IMR-90 (cell line): Measurements from ENCODE around the gene KIAA0232. TPM values are rescaled to one million over a fixed set of nuclear protein-coding genes. Genes with fewer than 3 reads are reported as not detected.

Source experiments
- ATAC-seq: fragments of 200-7000 bp; cut with Tn5 transposase; 2 replicates; pipeline ENCODE4 v1.9.1; 2020; ENCODE audit warnings: low read depth, mild to moderate bottlenecking, moderate library complexity
- BruUV-seq: library from RNA; stranded (reverse); fragments of 400-500 nt; replicated peaks from 2 replicates; lab custom pipeline; 2021; lab: Mats Ljungman, UMichigan
- CTCF ChIA-PET: fragments of 300-600 bp; formaldehyde crosslinking; extraction: SDS; loops from one replicate; lab custom pipeline; 2021; ENCODE audit warnings: antibody characterized with exemption; lab: Yijun Ruan, JAX
- POLR2A ChIA-PET: fragments of 300-600 bp; sonication (Branson Sonifier 250); formaldehyde crosslinking; loops from one replicate; lab custom pipeline; 2022; ENCODE audit warnings: antibody characterized with exemption; ENCODE audit not compliant: unreplicated experiment; lab: Charles Lee
- DNase-seq: peaks from one replicate; pipeline ENCODE4 v3.0.0; 2013
- H2AFZ ChIP-seq: replicated peaks from 2 replicates; pipeline ENCODE3; 2013; ENCODE audit warnings: low read length, mild to moderate bottlenecking; ENCODE audit not compliant: poor library complexity
- H2AK5ac ChIP-seq: 2 replicates; pipeline ENCODE4 v1.6.1; 2013; ENCODE audit warnings: low read depth, low read length, inconsistent platforms
- H2AK9ac ChIP-seq: replicated peaks from 2 replicates; pipeline ENCODE3; 2013; ENCODE audit warnings: mild to moderate bottlenecking, low read depth, low read length, moderate library complexity; ENCODE audit not compliant: poor library complexity
- H2BK120ac ChIP-seq: 2 replicates; pipeline ENCODE4 v1.6.1; 2013; ENCODE audit warnings: low read depth, low read length, inconsistent platforms
- H2BK15ac ChIP-seq: 3 replicates; pipeline ENCODE4 v1.6.1; 2013; ENCODE audit warnings: low read depth, low read length, inconsistent platforms
- H2BK20ac ChIP-seq: 2 replicates; pipeline ENCODE4 v1.6.1; 2013; ENCODE audit warnings: low read depth, mild to moderate bottlenecking, inconsistent platforms, low read length, moderate library complexity
- H2BK5ac ChIP-seq: 2 replicates; pipeline ENCODE4 v1.6.1; 2013; ENCODE audit warnings: mild to moderate bottlenecking, low read depth, low read length, inconsistent platforms; ENCODE audit not compliant: poor library complexity, severe bottlenecking
- H3K14ac ChIP-seq: replicated peaks from 2 replicates; pipeline ENCODE4 v1.6.1; 2013; ENCODE audit warnings: low read depth, low read length, inconsistent platforms
- H3K18ac ChIP-seq: 2 replicates; pipeline ENCODE4 v1.6.1; 2013; ENCODE audit warnings: low read depth, low read length, control low read depth
- H3K23ac ChIP-seq: 2 replicates; pipeline ENCODE4 v1.6.1; 2013; ENCODE audit warnings: low read depth, low read length, inconsistent platforms
- H3K27ac ChIP-seq: 2 replicates; pipeline ENCODE4 v1.5.1; 2013; ENCODE audit warnings: mild to moderate bottlenecking, control low read depth, low read length; ENCODE audit not compliant: insufficient read depth
- H3K27me3 ChIP-seq: 2 replicates; pipeline ENCODE4 v1.6.1; 2013; ENCODE audit warnings: low read length; ENCODE audit not compliant: control insufficient read depth, insufficient read depth
- H3K36me3 ChIP-seq: 2 replicates; pipeline ENCODE4 v1.6.1; 2013; ENCODE audit warnings: low read length, mixed read lengths; ENCODE audit not compliant: control insufficient read depth, insufficient read depth
- H3K4ac ChIP-seq: 2 replicates; pipeline ENCODE4 v1.6.1; 2013; ENCODE audit warnings: low read depth, low read length, inconsistent platforms
- H3K4me1 ChIP-seq: 2 replicates; pipeline ENCODE4 v1.6.1; 2013; ENCODE audit warnings: low read length, mixed read lengths; ENCODE audit not compliant: control insufficient read depth, insufficient read depth
- H3K4me2 ChIP-seq: 2 replicates; pipeline ENCODE4 v1.6.1; 2013; ENCODE audit warnings: low read depth, mild to moderate bottlenecking, control low read depth, low read length, moderate library complexity
- H3K4me3 ChIP-seq: 2 replicates; pipeline ENCODE4 v1.5.1; 2013; ENCODE audit warnings: low read depth, mild to moderate bottlenecking, control low read depth, low read length, moderate library complexity; ENCODE audit not compliant: insufficient read depth
- H3K56ac ChIP-seq: 2 replicates; pipeline ENCODE4 v1.6.1; 2013; ENCODE audit warnings: low read length, inconsistent platforms; ENCODE audit not compliant: insufficient read depth; ENCODE audit errors: extremely low read depth
- H3K79me1 ChIP-seq, 2 experiments: 2 replicates each; pipeline ENCODE4 v1.6.1; 2013; ENCODE audit warnings: low read length in 2 of 2, inconsistent platforms in 1 of 2, low read depth in 1 of 2
- H3K9ac ChIP-seq: 2 replicates; pipeline ENCODE4 v1.6.1; 2013; ENCODE audit warnings: low read depth, low read length, control low read depth
- H3K9me1 ChIP-seq: 2 replicates; pipeline ENCODE4 v1.6.1; 2013; ENCODE audit warnings: low read length, inconsistent platforms; ENCODE audit not compliant: insufficient read depth
- H3K9me3 ChIP-seq: 2 replicates; pipeline ENCODE4 v1.6.1; 2013; ENCODE audit warnings: low read length; ENCODE audit not compliant: control insufficient read depth, insufficient read depth
- H4K20me1 ChIP-seq: 2 replicates; pipeline ENCODE4 v1.6.1; 2013; ENCODE audit warnings: low read length, inconsistent platforms; ENCODE audit not compliant: insufficient read depth
- H4K5ac ChIP-seq: 2 replicates; pipeline ENCODE4 v1.6.1; 2013; ENCODE audit warnings: mild to moderate bottlenecking, low read depth, low read length, control low read depth
- H4K8ac ChIP-seq, 2 experiments: 2 replicates each; pipeline ENCODE4 v1.6.1; 2013; ENCODE audit warnings: low read depth in 2 of 2, low read length in 2 of 2, control low read depth in 1 of 2, inconsistent platforms in 1 of 2
- H4K91ac ChIP-seq: 2 replicates; pipeline ENCODE4 v1.6.1; 2013; ENCODE audit warnings: low read depth, low read length, inconsistent platforms; ENCODE audit not compliant: insufficient read depth
- BHLHE40 ChIP-seq: fragments of 150-350 bp; IDR thresholded peaks from 2 replicates; pipeline ENCODE4 v1.6.1; 2016; ENCODE audit warnings: mild to moderate bottlenecking, low read depth, low read length
- CEBPB ChIP-seq: IDR thresholded peaks from 2 replicates; pipeline ENCODE4 v1.6.1; 2012; ENCODE audit warnings: low read depth, low read length, improper control_type of control experiment
- CHD1 ChIP-seq: IDR thresholded peaks from 2 replicates; pipeline ENCODE4 v1.6.1; 2012; ENCODE audit warnings: low read depth, low read length, improper control_type of control experiment
- ELK1 ChIP-seq: fragments of 150-350 bp; IDR thresholded peaks from 2 replicates; pipeline ENCODE4 v1.6.1; 2016; ENCODE audit warnings: low read depth, mild to moderate bottlenecking, low read length, moderate library complexity, borderline replicate concordance
- FOS ChIP-seq: fragments of 150-350 bp; IDR thresholded peaks from 2 replicates; pipeline ENCODE4 v1.6.1; 2016; ENCODE audit warnings: low read depth, low read length
- MAFK ChIP-seq: IDR thresholded peaks from 2 replicates; pipeline ENCODE4 v1.6.1; 2012; ENCODE audit warnings: low read depth, low read length, improper control_type of control experiment
- MAZ ChIP-seq: IDR thresholded peaks from 2 replicates; pipeline ENCODE4 v1.6.1; 2012; ENCODE audit warnings: low read depth, mild to moderate bottlenecking, low read length, improper control_type of control experiment, moderate library complexity, borderline replicate concordance
- MXI1 ChIP-seq: IDR thresholded peaks from 2 replicates; pipeline ENCODE4 v1.6.1; 2012; ENCODE audit warnings: low read depth, mild to moderate bottlenecking, low read length, moderate library complexity, borderline replicate concordance
- NFE2L2 ChIP-seq: fragments of 150-350 bp; IDR thresholded peaks from 2 replicates; pipeline ENCODE4 v1.6.1; 2016; ENCODE audit warnings: low read depth, mild to moderate bottlenecking, low read length
- POLR2A ChIP-seq: IDR thresholded peaks from 2 replicates; pipeline ENCODE4 v1.6.1; 2012; ENCODE audit warnings: mild to moderate bottlenecking, low read depth, low read length
- RAD21 ChIP-seq: IDR thresholded peaks from 2 replicates; pipeline ENCODE4 v1.6.1; 2012; ENCODE audit warnings: low read length, improper control_type of control experiment
- RCOR1 ChIP-seq: IDR thresholded peaks from 2 replicates; pipeline ENCODE4 v1.6.1; 2012; ENCODE audit warnings: mild to moderate bottlenecking, low read length, improper control_type of control experiment; ENCODE audit not compliant: insufficient replicate concordance
- RFX5 ChIP-seq: IDR thresholded peaks from 2 replicates; pipeline ENCODE4 v1.8.0; 2012; ENCODE audit warnings: low read depth, mild to moderate bottlenecking, low read length, moderate library complexity
- SMC3 ChIP-seq: fragments of 150-350 bp; IDR thresholded peaks from 2 replicates; pipeline ENCODE4 v1.6.1; 2016; ENCODE audit warnings: low read depth, mild to moderate bottlenecking, antibody characterized with exemption, low read length, moderate library complexity
- WGBS, 2 experiments: methylation state at CpG; one replicate each; pipeline versions ENCODE4 v1.1.5 to v1.1.7; 2013; ENCODE audit warnings: missing lambda C conversion rate in 2 of 2; ENCODE audit not compliant: insufficient read length in 1 of 2; ENCODE audit errors: extremely low coverage in 2 of 2; 5-methylcytosine and 5-hydroxymethylcytosine counted together
- dilution Hi-C: fragments of 300-500 bp; cut with HindIII; formaldehyde crosslinking; loops from one replicate; pipeline ENCODE4 v1.14.3; 2018; ENCODE audit warnings: low sequenced_read_pairs; ENCODE audit not compliant: unreplicated experiment
- in situ Hi-C: fragments of 300-500 bp; cut with MboI; formaldehyde crosslinking; loops from 3 replicates; pipeline ENCODE4 v1.14.3; 2019; ENCODE audit warnings: low sequenced_read_pairs, inconsistent platforms, mixed read lengths
- intact Hi-C: fragments of 100-400 bp; cut with micrococcal nuclease; formaldehyde crosslinking; loops from 2 replicates; pipeline ENCODE4 v1.10.0; 2022
- polyA plus RNA-seq, 3 experiments: library from polyadenylated mRNA; depleted of rRNA; stranded (reverse); fragments of >200 nt; gene quantifications; 2 replicates each; pipeline ENCODE4 v1.2.3, GENCODE V29; 2012; ENCODE audit warnings: low replicate concordance in 1 of 3
- total RNA-seq: library from RNA; depleted of rRNA; stranded (reverse); fragments of >200 nt; gene quantifications from 2 replicates; pipeline ENCODE4 v1.2.3, GENCODE V29; 2012
- TF ChIP-seq, protein P1 (sequence below): fragments of 150-350 bp; IDR thresholded peaks from 2 replicates; pipeline ENCODE4 v1.6.1; 2017; ENCODE audit warnings: mild to moderate bottlenecking, antibody characterized with exemption, low read length, low read depth
- TF ChIP-seq, protein P2 (sequence below): conservative IDR thresholded peaks from 2 replicates; pipeline ENCODE4 v1.5.1; 2012; ENCODE audit warnings: mild to moderate bottlenecking, low read depth, low read length, improper control_type of control experiment

Gene KIAA0232
- total and polyA plus RNA-seq, 2 of the 4 experiments (the other 2 are of a cell fraction) = 6.8 to 19.5 TPM

GRCh38 chr4:6878451-6879059 is 96.0 kb downstream of the KIAA0232 start:
- WGBS, 2 experiments = 80% methylated on average over 7 of the region's 11 CpGs; no CpG with 5 or more reads in 1 of the 2 experiments
- H2AK5ac ChIP-seq = no peak overlapping the region
- H3K27ac ChIP-seq = no peak overlapping the region
- no peak overlapping the region for H2BK5ac ChIP-seq
- dilution Hi-C loops = no loop called here
- H4K91ac ChIP-seq = no peak overlapping the region
- H3K18ac ChIP-seq = no peak overlapping the region
- H3K9ac ChIP-seq = no peak overlapping the region
- no peak overlapping the region for H4K8ac ChIP-seq
- H3K27me3 ChIP-seq = no peaks in the 10 kb centered on the region
- ChIA-PET POLR2A (no interaction called here), CTCF (no interaction called here)
- peaks cover 8% of the 10 kb centered on the region for H4K20me1 ChIP-seq
- intact Hi-C loops = no loop called here
- no peak for TF ChIP-seq MAFK
- TF ChIP-seq FOS = no peak
- TF ChIP-seq ELK1 = no peak
- TF ChIP-seq MXI1 = no peak
- no peak for TF ChIP-seq RCOR1
- no peak for TF ChIP-seq CEBPB
- TF ChIP-seq POLR2A = no peak
- TF ChIP-seq RFX5 = no peak
- TF ChIP-seq MAZ = no peak
- TF ChIP-seq, protein P1, sequence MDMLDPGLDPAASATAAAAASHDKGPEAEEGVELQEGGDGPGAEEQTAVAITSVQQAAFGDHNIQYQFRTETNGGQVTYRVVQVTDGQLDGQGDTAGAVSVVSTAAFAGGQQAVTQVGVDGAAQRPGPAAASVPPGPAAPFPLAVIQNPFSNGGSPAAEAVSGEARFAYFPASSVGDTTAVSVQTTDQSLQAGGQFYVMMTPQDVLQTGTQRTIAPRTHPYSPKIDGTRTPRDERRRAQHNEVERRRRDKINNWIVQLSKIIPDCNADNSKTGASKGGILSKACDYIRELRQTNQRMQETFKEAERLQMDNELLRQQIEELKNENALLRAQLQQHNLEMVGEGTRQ = no peak
- TF ChIP-seq BHLHE40 = no peak
- TF ChIP-seq, protein P2, sequence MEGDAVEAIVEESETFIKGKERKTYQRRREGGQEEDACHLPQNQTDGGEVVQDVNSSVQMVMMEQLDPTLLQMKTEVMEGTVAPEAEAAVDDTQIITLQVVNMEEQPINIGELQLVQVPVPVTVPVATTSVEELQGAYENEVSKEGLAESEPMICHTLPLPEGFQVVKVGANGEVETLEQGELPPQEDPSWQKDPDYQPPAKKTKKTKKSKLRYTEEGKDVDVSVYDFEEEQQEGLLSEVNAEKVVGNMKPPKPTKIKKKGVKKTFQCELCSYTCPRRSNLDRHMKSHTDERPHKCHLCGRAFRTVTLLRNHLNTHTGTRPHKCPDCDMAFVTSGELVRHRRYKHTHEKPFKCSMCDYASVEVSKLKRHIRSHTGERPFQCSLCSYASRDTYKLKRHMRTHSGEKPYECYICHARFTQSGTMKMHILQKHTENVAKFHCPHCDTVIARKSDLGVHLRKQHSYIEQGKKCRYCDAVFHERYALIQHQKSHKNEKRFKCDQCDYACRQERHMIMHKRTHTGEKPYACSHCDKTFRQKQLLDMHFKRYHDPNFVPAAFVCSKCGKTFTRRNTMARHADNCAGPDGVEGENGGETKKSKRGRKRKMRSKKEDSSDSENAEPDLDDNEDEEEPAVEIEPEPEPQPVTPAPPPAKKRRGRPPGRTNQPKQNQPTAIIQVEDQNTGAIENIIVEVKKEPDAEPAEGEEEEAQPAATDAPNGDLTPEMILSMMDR = no peak
- TF ChIP-seq SMC3 = no peak
- TF ChIP-seq CHD1 = no peak
- no peak for TF ChIP-seq NFE2L2
- no peak for TF ChIP-seq RAD21
- no peak overlapping the region for H3K4ac ChIP-seq
- H2AFZ ChIP-seq = no peak overlapping the region
- H2AK9ac ChIP-seq = no peak overlapping the region
- H3K4me1 ChIP-seq = peaks cover 4% of the 10 kb centered on the region
- no peak overlapping the region for H2BK15ac ChIP-seq
- no peaks in the 10 kb centered on the region for H3K9me1 ChIP-seq
- no peak overlapping the region for H3K14ac ChIP-seq
- peaks cover 4 to 25% of the 10 kb centered on the region in 2 experiments; a peak in 3 of 4 replicates for H3K79me1 ChIP-seq
- no peak for DNase-seq
- no peak for ATAC-seq
- H3K4me2 ChIP-seq = no peak overlapping the region
- peaks cover 55% of the 10 kb centered on the region for H3K36me3 ChIP-seq
- H2BK20ac ChIP-seq = no peak overlapping the region
- no TSS peak for BruUV-seq
- no peak overlapping the region for H3K4me3 ChIP-seq
- H3K56ac ChIP-seq = no peak overlapping the region
- no peak overlapping the region for H3K23ac ChIP-seq
- in situ Hi-C loops = loop anchor here (5.0 kb wide), 1 partner anchor 156 kb away; no protein-coding TSS in a partner anchor
- no peak overlapping the region for H4K5ac ChIP-seq
- no peak overlapping the region for H2BK120ac ChIP-seq
- no peaks in the 10 kb centered on the region for H3K9me3 ChIP-seq
